RWPE2 (cell line): Measurements from ENCODE around the gene DYNC1I1.

Experiments
- ATAC-seq: fragments of 200-7000 bp; cut with Tn5 transposase; 3 replicates; pipeline ENCODE4 v1.9.1; 2021; ENCODE audit warnings: low read depth
- DNase-seq: peaks from one replicate; pipeline ENCODE4 v3.0.0-alpha.2; 2020; ENCODE audit warnings: low spot score
- H3K27ac ChIP-seq: fragments of 450-650 bp; 2 replicates; pipeline ENCODE4 v1.5.1; 2017; ENCODE audit warnings: mild to moderate bottlenecking; ENCODE audit not compliant: poor library complexity, severe bottlenecking
- H3K27me3 ChIP-seq: fragments of 250-450 bp; sonication (Bioruptor Pico); 2 replicates; pipeline ENCODE4 v1.5.1; 2021; ENCODE audit warnings: mild to moderate bottlenecking, moderate library complexity; ENCODE audit not compliant: insufficient read depth, poor library complexity, severe bottlenecking
- H3K36me3 ChIP-seq: fragments of 250-450 bp; sonication (Bioruptor Pico); 2 replicates; pipeline ENCODE4 v1.5.1; 2020; ENCODE audit warnings: low read depth, mild to moderate bottlenecking, moderate library complexity
- H3K4me1 ChIP-seq: fragments of 250-450 bp; sonication (Bioruptor Pico); 2 replicates; pipeline ENCODE4 v1.5.1; 2021; ENCODE audit warnings: mild to moderate bottlenecking, moderate library complexity; ENCODE audit not compliant: insufficient read depth, poor library complexity, severe bottlenecking
- H3K4me3 ChIP-seq: fragments of 250-450 bp; sonication (Bioruptor Pico); 2 replicates; pipeline ENCODE4 v1.5.1; 2021; ENCODE audit warnings: mild to moderate bottlenecking, moderate library complexity; ENCODE audit not compliant: severe bottlenecking
- H3K9me3 ChIP-seq: fragments of 250-450 bp; sonication (Bioruptor Pico); 2 replicates; pipeline ENCODE4 v1.5.1; 2021; ENCODE audit warnings: mild to moderate bottlenecking, moderate library complexity; ENCODE audit not compliant: severe bottlenecking
- CTCF ChIP-seq: fragments of 450-650 bp; IDR thresholded peaks from one replicate; pipeline ENCODE4 v1.5.1; 2017; ENCODE audit warnings: mild to moderate bottlenecking, moderate library complexity; ENCODE audit not compliant: poor library complexity, severe bottlenecking

Gene DYNC1I1

GRCh38 chr7:96021568-96021967, 249.2 kb downstream of the DYNC1I1 start:
- Histone ChIP-seq H3K36me3 (no peaks in the 10 kb centered on the region), H3K27me3 (peaks cover 5% of the 10 kb centered on the region), H3K27ac (no peak overlapping the region), H3K9me3 (peaks cover under 1% of the 10 kb centered on the region), H3K4me3 (no peak overlapping the region), H3K4me1 (no peaks in the 10 kb centered on the region)
- DNase-seq (no peak), ATAC-seq (no peak)
- TF ChIP-seq CTCF = no peak

- Histone ChIP-seq H3K36me3 (no peaks in the 10 kb centered on the region), H3K27me3 (peaks cover 5% of the 10 kb centered on the region), H3K4me1 (no peaks in the 10 kb centered on the region), H3K9me3 (no peaks in the 10 kb centered on the region), H3K27ac (no peak overlapping the region), H3K4me3 (no peak overlapping the region)
- no peak for DNase-seq
- TF ChIP-seq CTCF = no peak
- ATAC-seq = no peak
These were observed 251.0 kb downstream of the DYNC1I1 start for GRCh38 chr7:96023387-96023786.

GRCh38 chr7:96026010-96026409, 253.7 kb downstream of the DYNC1I1 start:
- ATAC-seq = no peak
- H3K4me1 ChIP-seq = no peaks in the 10 kb centered on the region
- no peak for TF ChIP-seq CTCF
- H3K27ac ChIP-seq = no peak overlapping the region
- no peak overlapping the region for H3K4me3 ChIP-seq
- DNase-seq = no peak
- no peaks in the 10 kb centered on the region for H3K9me3 ChIP-seq
- no peaks in the 10 kb centered on the region for H3K36me3 ChIP-seq
- H3K27me3 ChIP-seq = peaks cover 5% of the 10 kb centered on the region

GRCh38 chr7:96026611-96027010, 254.3 kb downstream of the DYNC1I1 start:
- ATAC-seq (no peak), DNase-seq (no peak)
- Histone ChIP-seq H3K9me3 (no peaks in the 10 kb centered on the region), H3K27ac (no peak overlapping the region), H3K4me1 (no peaks in the 10 kb centered on the region), H3K4me3 (no peak overlapping the region), H3K27me3 (peaks cover 5% of the 10 kb centered on the region), H3K36me3 (no peaks in the 10 kb centered on the region)
- TF ChIP-seq CTCF = no peak

- DNase-seq (no peak), ATAC-seq (no peak)
- Histone ChIP-seq H3K4me1 (no peaks in the 10 kb centered on the region), H3K27ac (no peak overlapping the region), H3K9me3 (no peaks in the 10 kb centered on the region), H3K27me3 (peaks cover 5% of the 10 kb centered on the region), H3K36me3 (no peaks in the 10 kb centered on the region), H3K4me3 (no peak overlapping the region)
- no peak for TF ChIP-seq CTCF
These were observed 256.4 kb downstream of the DYNC1I1 start for GRCh38 chr7:96028729-96029128.
